Ovary (tissue), 3 donors: ENCODE data around the gene ARHGAP40.

Experiments
- CTCF ChIP-seq, 3 donors: fragments of 450-650 bp in 2 of 3; fragments of 200-600 bp in 1 of 3; IDR thresholded peaks; one replicate each; pipeline versions ENCODE4 v1.5.1 to v1.8.0; 2016 to 2022; ENCODE audit warnings: antibody characterized with exemption in 3 of 3, mild to moderate bottlenecking in 1 of 3
- POLR2A ChIP-seq: fragments of 450-650 bp; IDR thresholded peaks from one replicate; pipeline ENCODE4 v1.6.1; 2017; ENCODE audit warnings: antibody characterized with exemption, mild to moderate bottlenecking, moderate library complexity
- donor health status: DM: no; HTN: no; CAD: no.

GRCh38 chr20:38644588-38645260, 43.1 kb downstream of the ARHGAP40 start:
- TF ChIP-seq CTCF (IDR thresholded peaks at IDR 0.05): no peak
- TF ChIP-seq POLR2A: no peak
